GM21367 (cell line): ENCODE measurements around the gene PHYHD1.

Experiments used
- ATAC-seq: cut with Tn5 transposase; IDR thresholded peaks from one replicate; pipeline ENCODE4 v1.9.1; 2021; ENCODE audit not compliant: unreplicated experiment

Gene PHYHD1

DNA sequence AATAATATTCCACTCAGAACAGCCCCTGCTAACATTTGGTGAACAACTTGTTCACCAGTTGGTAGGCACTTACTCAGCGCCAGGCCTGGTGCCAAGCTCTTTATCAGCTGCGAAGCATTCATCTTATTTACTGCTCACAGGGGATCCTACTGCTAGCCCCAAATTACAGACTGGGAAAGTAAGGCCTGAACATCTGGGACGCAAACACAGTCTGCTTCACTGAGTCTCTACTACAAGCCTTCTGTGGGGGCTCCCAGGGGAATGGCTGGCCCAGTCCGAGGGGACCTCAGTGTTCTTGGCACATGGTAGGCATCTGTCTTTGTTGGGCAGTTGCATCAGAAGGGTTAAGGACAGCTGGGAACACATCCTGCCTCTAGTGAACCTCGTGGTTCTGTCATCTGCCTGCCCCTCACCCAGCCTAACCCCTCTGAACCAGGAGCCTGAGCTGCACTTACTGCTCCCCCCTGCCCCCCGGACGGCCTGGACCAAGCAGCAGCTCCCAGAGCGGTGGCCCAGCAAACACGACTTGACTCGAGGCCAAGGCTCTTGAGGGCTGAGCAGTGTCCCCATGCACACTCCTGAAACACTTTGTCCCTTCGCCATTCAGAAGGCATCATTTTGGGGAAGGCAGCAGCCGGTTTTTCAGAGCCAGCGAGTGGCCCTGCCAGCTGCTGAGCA, at the start of gene PHYHD1:
PHYHD1 (plus strand) TSS at position 602 of the 678 bp plus-strand sequence. CDS start 1,342 bp downstream, outside the sequence.
- no peak for ATAC-seq

DNA sequence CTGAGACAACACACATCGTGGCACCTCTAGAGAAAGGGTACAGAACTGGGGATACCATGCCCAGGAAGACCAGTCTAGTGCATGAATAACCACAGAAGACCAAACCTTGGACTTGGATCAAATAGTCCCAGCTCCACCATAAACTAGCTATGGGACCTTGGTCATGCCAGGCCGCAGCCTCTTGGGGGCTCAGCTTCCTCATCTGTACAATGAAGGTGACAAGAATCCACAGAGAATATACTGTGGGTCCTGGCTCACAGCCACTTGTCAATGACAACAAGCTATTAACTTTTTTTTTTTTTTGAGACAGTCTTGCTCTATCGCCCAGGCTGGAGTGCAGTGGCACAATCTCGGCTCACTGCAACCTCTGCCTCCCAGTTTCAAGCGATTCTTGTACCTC, 42.9 kb upstream of the PHYHD1 start:
- no peak for ATAC-seq

DNA sequence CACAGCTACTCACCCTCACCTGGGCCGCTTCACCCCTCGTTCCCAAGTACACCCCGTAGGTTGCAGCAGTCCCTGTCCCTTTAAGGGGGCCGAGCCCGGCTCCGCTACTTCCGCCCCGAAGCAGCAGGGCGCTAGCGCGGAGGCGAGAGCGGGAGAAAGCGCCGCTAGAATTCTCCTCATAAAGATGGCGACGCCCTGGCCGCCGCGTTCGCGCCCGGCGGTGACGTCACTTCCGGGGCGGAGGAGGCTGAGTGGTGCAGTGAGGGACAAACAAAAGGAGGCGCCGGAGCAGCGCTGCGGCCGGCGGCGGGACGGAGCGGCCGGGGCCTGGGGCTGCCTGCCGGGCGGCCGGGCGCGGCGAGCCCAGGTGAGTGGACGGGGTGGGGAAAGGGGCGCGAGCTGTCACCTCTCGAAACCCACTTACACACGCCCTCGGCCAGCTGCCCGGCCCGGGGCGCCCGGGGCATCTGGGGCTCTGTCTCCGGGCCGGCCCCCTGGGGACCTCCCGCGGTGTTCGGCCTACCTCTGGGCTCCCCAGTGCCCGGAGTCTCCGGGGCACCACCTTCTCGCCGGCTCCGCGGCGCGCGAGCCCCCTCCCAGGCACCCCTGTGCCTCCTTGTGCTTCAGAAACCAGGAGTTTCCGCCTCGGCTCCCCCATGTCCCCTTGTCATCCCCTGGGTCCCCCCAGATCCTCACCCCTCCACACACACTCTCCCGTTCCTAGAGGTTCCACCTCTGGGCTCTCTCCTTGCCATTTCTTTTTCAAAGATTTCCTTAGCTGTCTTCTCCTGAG, 38.7 kb upstream of the PHYHD1 start, which contains the start of the genes KYAT1 and LRRC8A:
KYAT1 (minus strand) TSS at position 67 of the 793 bp plus-strand sequence. CDS start 36,545 bp downstream, outside the sequence.
LRRC8A (plus strand) TSS at position 250 of the 793 bp plus-strand sequence. CDS start 25,032 bp downstream, outside the sequence.
- ATAC-seq, result peak; percentile 68

DNA sequence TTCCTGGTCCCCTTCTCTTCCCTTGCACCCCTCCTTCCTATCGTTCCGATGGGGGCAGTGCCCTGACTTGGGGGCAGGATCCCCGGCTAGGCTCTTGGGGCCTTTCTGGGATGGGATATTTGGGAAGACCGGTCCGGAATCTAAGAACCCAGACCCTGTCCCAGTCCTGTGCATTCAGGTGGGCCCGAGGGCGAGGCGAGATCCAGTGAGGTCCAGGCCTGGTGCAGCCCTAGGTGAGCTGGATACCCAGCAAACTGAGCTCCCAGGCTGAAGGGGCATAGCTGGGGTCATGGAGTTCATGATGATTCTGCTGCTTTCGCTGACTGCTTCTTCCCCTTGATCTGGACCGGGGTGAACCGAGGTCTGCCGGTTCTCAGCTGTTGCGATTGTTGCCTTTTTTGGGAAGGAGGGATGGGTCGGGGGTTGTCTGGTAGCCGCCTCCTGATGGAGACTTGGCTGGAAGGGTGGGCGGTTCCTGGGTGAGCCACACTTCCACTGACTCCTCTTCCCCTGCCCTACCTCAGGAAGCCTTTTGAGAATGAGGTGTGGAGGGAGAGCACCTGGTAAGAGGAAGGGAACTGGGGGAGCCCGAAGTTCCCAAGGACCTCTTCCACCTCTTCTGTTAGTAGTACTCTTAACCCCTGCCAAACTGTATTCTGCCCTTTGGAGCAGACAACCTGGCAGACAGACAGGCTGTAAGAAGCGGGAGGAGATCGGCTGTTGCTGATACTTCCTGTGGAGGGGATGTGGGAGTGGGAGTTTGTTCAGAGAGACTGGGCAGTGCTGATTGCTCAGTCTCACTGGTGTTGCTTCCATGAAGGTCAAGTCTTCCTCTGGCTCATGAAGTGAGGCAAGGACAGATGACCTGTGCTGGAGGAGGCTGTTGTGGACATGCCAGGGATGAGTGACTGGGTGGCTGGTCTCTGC, 37.8 kb upstream of the PHYHD1 start:
- ATAC-seq, result no peak

DNA sequence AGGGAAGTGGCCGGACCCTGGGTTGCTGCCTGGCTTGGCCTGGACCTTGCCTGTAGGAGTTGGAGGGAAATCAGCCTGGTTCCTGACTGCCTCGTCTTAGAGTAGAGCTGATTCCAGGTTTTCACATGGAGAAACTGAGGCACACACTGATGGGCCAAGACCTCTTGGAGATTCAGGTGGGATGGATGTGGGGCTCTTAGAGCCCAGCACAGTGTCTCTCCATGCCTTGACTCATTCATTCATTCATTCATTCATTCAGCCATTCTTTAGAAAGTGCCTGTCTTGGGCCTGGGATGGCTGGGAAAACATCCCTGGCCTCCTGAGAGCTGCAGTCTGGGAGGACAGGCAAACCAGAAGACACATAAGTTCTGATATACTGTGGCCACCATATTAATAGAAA, 36.6 kb upstream of the PHYHD1 start:
- ATAC-seq, result no peak

DNA sequence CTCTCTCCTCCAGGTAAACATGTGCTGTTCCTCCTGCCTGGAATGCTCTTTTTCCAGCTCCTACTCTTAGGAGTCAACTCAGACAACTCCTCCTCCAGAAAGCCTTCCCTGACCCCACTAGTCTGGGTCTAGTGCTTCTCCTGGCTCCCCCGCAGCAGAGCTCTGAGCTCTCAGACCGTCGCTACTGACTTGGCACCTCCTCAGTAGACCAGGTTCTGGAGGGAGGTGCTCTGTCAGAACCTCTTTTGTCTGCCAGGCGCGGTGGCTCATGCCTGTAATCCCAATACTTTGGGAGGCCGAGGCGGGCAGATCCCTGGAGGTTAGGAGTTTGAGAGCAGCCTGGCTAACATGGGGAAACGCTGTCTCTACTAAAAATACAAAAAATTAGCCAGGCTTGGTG, 35.4 kb upstream of the PHYHD1 start:
- no peak for ATAC-seq

DNA sequence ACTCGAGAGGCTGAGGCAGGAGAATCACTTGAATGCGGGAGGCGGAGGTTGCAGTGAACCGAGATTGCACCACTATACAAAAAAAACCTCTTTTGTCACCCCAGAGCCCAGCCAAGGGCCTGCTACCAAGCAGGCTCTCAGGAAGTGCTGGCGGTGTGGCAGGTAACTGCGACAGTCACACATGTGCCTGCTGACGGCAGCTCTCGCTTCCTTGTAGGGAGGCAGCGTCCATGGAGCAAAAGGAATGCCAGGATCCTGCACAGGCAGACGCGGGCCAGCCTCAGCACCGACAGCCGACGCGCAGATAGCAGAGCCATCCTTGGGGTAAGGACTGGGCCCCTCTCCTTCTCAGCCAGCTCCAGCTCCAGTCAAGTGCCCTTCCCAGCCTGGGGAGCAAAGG, 35.0 kb upstream of the PHYHD1 start:
- ATAC-seq, result no peak

DNA sequence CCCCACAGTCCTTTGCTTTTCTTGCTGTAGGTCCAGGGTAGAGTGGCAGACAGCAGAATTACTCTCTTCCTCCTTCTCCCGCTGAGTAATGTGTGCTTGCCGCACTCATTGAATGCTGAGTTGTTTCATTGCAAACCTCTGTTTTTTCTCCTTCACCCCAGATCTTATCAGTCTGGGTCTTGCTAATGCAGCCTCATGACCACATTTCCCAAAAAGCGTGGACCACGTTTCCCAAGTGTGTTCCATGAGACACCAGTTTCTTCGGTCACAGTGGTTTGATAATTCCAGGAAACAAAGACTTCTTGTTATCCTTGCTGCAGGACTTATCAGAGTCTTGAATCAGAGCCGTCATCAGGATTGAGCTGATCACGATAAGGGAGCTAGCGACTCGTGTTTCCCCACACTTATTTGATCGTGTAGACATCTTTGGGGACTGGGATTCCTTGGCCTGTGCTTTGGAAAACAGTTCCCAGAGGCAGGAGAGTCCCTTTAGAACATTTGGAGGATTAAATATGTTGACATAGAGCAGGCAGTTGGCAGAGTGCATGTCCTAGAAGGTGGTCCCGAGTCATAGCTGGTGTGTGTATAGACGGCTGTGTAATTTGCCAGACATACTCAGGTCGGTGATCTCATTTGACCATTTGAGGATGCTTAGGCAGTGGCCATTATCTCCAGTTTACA, 34.4 kb upstream of the PHYHD1 start:
- ATAC-seq, result no peak

DNA sequence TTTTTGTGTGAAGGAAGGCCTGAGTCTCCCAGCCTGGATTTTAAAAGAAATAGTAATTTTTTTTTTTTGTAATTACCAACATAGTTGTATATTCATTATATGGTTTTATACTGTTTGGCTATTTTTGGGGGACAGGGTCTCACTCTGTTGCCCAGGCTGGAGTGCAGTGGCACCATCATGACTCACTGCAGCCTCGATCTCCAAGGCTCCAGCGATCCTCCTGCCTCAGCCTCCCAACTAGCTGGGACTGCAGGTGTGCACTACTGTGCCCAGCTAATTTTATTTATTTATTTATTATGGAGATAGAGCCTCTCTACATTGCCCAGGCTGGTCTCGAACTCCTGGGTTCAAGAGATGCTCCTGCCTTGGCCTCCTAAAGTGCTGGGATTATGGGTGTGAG, 33.7 kb upstream of the PHYHD1 start:
- no peak for ATAC-seq

DNA sequence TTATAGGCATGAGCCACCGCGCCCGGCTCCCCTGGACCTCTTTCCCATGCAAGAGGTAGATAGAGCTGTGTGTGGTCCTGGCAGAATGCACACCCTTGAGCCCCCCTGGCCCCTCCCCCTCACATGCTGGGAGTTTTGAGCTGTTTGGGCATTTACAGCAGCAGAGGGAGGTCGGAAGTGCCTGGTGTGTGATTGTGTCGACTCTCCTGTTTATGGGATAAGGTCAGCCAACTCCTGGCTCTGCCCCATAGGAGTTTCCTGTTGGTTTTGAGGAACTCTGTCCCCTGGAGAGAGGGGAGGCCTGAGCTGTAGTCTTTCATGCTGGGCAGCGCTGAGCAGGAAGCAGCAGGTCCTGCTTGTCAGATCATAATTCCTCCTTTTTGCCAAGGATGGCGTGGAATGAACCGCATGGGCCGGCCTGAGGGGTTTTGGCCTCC, 32.9 kb upstream of the PHYHD1 start:
- no peak for ATAC-seq

DNA sequence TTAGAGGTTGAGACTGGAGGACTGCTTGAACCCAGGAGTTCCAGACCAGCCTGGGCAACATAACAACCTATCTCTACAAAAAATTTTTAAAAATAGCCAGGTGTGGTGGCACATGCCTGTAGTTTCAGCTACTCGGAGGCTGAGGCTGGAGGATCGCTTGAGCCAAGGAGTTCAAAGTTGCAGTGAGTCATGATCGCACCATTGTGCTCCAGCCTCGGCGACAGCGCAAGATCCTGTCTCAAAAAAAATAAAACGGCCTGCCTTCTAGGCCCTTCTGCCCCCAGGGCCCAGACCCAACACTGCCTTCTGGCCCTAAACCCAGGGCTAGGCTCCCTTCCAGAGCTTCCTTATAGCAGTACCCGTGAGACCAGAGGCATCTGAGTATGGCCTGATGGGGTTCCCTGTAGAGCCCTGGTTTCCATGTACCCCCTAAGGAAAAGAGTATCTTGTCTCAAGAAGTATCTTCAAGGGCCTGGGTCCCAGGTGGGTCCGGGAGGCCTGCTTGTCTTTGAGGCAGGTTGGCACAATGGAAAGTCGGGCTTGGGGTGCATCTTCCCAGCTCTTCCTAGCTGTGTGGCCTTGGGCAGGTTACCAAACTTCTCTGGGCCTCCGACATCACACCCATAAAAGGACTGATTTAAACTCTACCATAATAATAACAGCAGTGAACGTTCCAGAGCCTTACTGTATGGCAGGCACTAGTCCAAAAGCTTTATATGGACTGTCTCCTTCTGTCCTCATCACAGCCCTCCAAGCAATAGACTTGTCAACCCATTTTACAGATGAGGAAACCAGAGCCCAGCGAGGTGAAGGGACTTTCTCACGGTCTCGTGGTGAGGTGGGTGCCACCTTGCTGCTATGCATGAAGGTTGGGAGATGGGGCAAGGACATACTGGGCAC, 29.2 kb upstream of the PHYHD1 start:
- ATAC-seq, result no peak

DNA sequence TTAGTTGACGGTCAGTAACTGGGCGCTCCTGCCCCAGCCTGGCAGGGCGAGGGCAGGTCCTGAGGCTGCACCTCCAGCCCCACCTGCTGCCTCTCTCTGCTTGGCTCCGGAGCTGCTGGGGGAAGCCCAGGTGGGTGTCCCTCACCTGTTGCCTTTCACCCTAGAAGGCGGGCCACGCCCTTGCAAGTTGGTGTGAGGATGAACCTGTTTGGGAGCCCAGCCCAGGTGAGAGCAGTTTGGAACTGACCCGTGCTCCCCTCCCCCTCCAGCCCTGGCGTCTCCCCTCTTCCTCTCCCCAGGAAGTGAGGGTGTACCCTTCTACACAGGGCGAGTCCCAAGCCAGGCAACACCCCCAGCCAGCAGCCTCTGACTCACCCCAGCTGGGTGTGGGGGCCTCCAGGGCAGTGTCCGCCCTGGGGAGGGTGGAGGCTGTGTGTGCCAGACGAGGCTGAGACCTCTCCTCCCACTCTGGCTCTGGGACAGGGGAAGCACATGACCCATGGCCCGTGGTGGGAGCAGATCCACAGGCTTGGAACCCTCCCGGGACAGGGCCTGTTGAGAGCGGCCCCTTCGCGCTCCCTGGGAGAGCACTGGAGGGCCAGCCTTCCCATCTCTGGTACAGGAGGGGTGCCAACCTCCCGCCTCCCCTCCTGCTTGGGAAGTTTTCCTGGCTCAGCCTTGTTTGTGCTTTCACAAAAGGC, 28.4 kb upstream of the PHYHD1 start:
- ATAC-seq, result no peak

DNA sequence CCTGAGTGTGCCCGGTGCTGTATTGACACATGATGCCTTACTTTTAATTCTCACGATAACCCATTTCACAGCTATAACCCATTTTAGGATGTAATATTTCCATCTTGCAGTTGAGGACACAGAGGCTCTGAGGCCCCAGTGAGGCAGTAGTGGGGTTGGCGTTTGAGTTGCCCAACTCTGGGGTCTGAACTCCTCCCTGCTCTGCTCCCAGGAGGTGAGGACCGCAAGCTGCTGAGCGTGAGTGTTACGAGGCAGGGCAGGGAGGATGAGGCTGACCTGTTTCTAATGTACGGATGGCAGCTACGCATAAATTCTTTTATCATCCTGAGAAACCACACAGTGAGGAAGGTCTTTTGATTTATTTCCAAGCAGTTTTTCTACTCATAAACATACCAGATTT, 27.4 kb upstream of the PHYHD1 start:
- no peak for ATAC-seq

DNA sequence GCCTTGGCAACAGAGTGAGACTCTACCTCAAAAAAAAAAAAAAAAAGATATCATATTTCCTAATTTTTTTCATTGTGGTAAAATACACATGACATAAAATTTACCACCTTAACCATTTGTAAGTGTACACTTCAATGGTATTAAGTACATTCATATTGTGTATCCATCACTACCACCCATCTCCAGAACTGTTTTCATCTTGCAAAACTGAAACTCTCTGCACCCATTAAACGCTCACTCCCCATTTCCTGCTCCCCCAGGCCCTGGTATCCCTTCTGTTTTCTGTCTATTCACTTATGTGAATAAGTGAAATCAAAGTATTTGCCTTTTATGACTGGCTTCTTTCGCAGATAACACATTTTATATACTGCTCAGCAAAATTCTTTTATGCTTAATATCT, 26.0 kb upstream of the PHYHD1 start:
- no peak for ATAC-seq

DNA sequence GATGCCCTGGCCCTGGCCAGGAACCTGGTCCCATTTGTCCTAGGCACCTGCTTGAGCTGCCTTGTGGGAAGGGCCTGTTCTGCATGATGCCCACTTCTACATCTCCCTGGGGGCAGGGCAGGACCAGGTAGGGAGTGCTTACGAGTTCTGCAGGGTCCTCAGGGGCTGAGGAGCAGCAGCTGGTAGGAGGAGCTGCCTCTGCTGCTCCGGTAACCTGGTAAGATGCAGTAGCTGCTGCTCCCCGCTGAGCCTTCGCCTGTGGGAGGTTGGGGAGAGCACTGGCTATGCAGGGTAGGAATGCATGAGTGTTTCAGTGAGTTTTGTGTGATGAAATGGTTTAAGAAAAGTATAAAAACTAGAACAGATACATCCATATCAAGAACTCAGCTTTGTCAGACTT, 25.2 kb upstream of the PHYHD1 start:
- no peak for ATAC-seq

DNA sequence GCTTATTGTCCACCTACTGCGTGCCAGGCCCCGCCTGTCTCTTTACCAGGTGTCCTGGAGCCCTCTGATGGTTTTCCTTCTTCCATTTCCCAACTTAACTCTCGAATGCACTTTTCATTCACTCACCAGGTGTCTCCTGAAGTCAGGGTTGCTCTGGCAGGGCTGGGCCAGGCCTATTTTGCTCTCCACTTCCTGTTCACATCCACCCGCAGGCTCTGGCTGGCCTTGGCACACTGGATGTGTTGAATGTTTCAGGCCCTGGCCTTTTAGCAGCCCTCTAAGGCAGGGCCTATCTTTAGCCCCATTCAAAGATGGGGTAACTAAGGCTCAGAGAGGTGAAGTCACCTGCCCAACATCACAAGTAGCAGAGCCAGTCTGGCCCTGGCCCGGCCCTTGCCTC, 22.4 kb upstream of the PHYHD1 start:
- ATAC-seq, result no peak

DNA sequence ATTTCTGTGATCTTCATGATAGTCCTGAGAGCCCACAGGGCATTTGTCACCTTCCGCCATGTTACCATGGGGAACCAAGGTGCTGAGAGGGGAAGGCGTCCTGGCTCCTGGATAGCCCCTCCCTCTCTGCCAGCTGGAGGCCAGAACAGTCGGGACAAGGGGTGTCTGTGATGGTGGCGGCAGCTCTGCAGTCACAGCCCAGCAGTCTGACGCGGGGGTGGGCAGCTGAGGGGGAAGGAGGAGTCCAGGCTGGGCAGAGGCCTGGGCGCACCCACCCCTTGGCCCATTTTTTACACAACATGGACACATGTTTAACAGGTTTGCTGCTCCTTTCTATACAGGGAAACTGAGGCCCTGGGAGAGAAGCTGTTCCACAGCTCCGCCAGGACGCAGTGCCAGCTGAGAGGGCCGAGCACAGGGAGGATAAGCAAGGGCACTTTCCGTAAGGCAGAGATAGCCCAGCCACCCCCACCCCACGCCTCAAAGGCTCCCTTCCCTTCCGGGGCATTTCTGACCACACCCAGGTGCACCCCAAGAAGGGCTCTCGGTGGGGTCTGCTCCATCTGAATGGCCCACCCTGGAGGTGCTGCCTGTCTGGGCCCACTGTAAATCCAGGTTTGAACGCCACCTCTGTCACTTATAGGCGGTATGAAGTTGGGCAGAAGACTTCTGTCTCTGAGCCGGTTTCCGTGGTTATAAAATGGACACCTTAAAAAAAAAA, 21.8 kb upstream of the PHYHD1 start:
- no peak for ATAC-seq

DNA sequence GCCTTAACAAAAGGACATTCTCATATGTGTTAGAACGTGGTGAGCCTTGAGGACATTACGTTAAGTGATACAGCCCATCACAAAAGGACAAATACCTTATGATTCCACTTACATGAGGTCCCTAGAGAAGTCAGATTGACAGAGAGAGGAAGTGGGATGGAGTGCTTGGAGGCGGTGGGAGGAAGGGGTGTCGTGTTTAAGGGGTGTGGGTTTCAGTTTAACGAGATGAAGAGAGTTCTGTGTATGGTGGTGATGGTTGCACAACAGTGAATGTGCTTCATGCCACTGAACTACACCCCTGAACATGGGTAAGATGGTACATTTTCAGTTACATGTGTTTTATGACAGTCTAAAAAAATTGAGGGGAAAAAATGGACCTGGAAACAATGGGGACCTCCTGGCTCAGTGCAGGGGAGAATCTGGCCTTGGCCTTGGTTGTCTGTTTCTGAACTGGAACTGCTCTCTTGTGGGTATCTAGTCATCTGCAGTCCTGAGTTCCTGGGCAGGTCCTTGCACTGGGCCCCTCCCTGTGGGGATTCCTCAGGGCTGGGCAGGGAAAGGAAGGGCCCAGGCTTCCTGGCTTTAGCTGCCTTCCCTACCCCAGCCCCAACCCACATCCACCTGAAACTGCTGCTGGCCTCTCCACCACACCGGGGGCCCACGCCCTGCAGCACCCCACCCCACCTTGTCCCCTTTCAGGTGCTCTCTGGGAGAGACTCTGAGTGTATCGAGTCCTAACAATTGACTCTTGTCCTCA, 21.0 kb upstream of the PHYHD1 start:
- no peak for ATAC-seq
